Stimulated activated CD8-positive, alpha-beta memory T cell treated with anti-CD3 and anti-CD28 coated beads, Interleukin-12 subunit alpha, Interleukin-12 subunit beta, amount 100 ng/mL, for 4 hours (primary cell): ENCODE results near the gene DBF4B.
"Not testable (repeated sequence)": the region's sequence is repeated elsewhere in the genome, so short reads cannot be mapped to it uniquely, and the experiment has no call there.

Experiments used
- DNase-seq: peaks from one replicate; pipeline ENCODE4 v3.0.0-alpha.2; 2020; ENCODE audit warnings: low read depth

DBF4B gene

GRCh38 chr17:44734272-44734671 lies 25.8 kb downstream of the DBF4B start:
- DNase-seq = no peak

- DNase-seq = no peak
Observed at GRCh38 chr17:44736551-44737240, 28.2 kb downstream of the DBF4B start.

- DNase-seq = no peak
Observed at GRCh38 chr17:44738214-44738906, 29.9 kb downstream of the DBF4B start.

- no peak for DNase-seq
Observed at GRCh38 chr17:44741316-44741715, 32.9 kb downstream of the DBF4B start.

- no peak for DNase-seq
Observed at GRCh38 chr17:44745301-44745700, 36.8 kb downstream of the DBF4B start.

GRCh38 chr17:44745738-44746137 lies 37.3 kb downstream of the DBF4B start:
- not testable (repeated sequence) for DNase-seq

GRCh38 chr17:44747566-44747965 lies 39.1 kb downstream of the DBF4B start:
- DNase-seq = no peak

GRCh38 chr17:44749076-44749979 lies 40.9 kb downstream of the DBF4B start:
- no peak for DNase-seq

GRCh38 chr17:44749980-44750318 lies 41.5 kb downstream of the DBF4B start:
- no peak for DNase-seq

- DNase-seq = no peak
Observed at GRCh38 chr17:44751331-44751730, 42.9 kb downstream of the DBF4B start.

GRCh38 chr17:44751806-44752205 lies 43.3 kb downstream of the DBF4B start:
- DNase-seq = no peak

GRCh38 chr17:44752953-44753861 lies 44.7 kb downstream of the DBF4B start:
- DNase-seq = no peak

- DNase-seq = no peak
Observed at GRCh38 chr17:44754276-44754675, 45.8 kb downstream of the DBF4B start.

GRCh38 chr17:44755180-44755579 lies 46.7 kb downstream of the DBF4B start:
- DNase-seq = not testable (repeated sequence)

GRCh38 chr17:44757045-44757917 lies 48.8 kb downstream of the DBF4B start:
- no peak for DNase-seq

- no peak for DNase-seq
Observed at GRCh38 chr17:44757918-44758413, 49.5 kb downstream of the DBF4B start.

GRCh38 chr17:44758414-44759085 lies 50.1 kb downstream of the DBF4B start, which contains the start of gene ADAM11:
ADAM11 (plus strand) TSS chr17:44758988; CDS start chr17:44759200, 212 bp downstream.
- DNase-seq = no peak

GRCh38 chr17:44759086-44759915 lies 50.8 kb downstream of the DBF4B start:
- no peak for DNase-seq

- DNase-seq = no peak
Observed at GRCh38 chr17:44759916-44760243, 51.4 kb downstream of the DBF4B start.
